ENCODE data around the gene FBXO21.
"Not testable (repeated sequence)": the region's sequence is repeated elsewhere in the genome, so short reads cannot be mapped to it uniquely, and the experiment has no call there.

FBXO21 gene, protein sequence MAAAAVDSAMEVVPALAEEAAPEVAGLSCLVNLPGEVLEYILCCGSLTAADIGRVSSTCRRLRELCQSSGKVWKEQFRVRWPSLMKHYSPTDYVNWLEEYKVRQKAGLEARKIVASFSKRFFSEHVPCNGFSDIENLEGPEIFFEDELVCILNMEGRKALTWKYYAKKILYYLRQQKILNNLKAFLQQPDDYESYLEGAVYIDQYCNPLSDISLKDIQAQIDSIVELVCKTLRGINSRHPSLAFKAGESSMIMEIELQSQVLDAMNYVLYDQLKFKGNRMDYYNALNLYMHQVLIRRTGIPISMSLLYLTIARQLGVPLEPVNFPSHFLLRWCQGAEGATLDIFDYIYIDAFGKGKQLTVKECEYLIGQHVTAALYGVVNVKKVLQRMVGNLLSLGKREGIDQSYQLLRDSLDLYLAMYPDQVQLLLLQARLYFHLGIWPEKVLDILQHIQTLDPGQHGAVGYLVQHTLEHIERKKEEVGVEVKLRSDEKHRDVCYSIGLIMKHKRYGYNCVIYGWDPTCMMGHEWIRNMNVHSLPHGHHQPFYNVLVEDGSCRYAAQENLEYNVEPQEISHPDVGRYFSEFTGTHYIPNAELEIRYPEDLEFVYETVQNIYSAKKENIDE
- long read RNA-seq, donor 1, full-length matches to known transcripts: 21 of 29 reads
- long read RNA-seq, donor 1, partial matches to known transcripts: 8 of 29 reads
- long read RNA-seq, donor 1, other reads (novel, unspliced or antisense): 0 of 29 reads
- long read RNA-seq, donor 2, full-length matches to known transcripts: 6 of 6 reads
- long read RNA-seq, donor 2, partial matches to known transcripts: 0 of 6 reads
- long read RNA-seq, donor 2, other reads (novel, unspliced or antisense): 0 of 6 reads
- long read RNA-seq, donor 3, full-length matches to known transcripts: 9 of 19 reads
- long read RNA-seq, donor 3, partial matches to known transcripts: 10 of 19 reads
- long read RNA-seq, donor 3, other reads (novel, unspliced or antisense): 0 of 19 reads
- long read RNA-seq, donor 4, full-length matches to known transcripts: 10 of 15 reads
- long read RNA-seq, donor 4, partial matches to known transcripts: 5 of 15 reads
- long read RNA-seq, donor 4, other reads (novel, unspliced or antisense): 0 of 15 reads
- long read RNA-seq, donor 5, full-length matches to known transcripts: 6 of 6 reads
- long read RNA-seq, donor 5, partial matches to known transcripts: 0 of 6 reads
- long read RNA-seq, donor 5, other reads (novel, unspliced or antisense): 0 of 6 reads
- long read RNA-seq, donor 6, full-length matches to known transcripts: 15 of 15 reads
- long read RNA-seq, donor 6, partial matches to known transcripts: 0 of 15 reads
- long read RNA-seq, donor 6, other reads (novel, unspliced or antisense): 0 of 15 reads
- long read RNA-seq, donor 7, full-length matches to known transcripts: 16 of 21 reads
- long read RNA-seq, donor 7, partial matches to known transcripts: 5 of 21 reads
- long read RNA-seq, donor 7, other reads (novel, unspliced or antisense): 0 of 21 reads
- long read RNA-seq, donor 8, full-length matches to known transcripts: 9 of 15 reads
- long read RNA-seq, donor 8, partial matches to known transcripts: 6 of 15 reads
- long read RNA-seq, donor 8, other reads (novel, unspliced or antisense): 0 of 15 reads

DNA sequence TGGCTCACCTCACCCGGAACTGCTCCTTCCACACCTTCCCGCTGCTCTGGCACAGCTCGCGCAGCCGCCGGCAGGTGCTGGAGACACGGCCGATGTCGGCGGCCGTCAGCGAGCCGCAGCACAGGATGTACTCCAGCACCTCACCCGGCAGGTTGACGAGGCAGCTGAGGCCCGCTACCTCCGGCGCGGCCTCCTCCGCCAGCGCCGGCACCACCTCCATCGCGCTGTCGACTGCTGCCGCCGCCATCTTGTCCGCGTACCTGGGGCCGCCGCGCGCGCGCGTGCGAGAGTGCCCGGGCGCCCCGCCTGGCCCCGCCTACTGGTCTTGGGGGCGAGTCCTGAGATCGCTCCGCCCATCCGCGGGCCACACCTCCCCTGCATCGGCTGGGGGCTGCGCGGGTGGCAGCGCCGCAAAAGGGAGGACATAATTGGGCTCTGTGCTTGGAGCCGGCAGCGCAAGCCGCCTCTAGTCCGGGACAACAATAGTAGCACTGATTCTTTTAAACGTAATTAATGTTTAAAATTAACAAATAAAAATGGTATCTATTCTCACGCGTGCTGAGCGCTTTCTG lies at the start of gene FBXO21:
Gene FBXO21 (minus strand): TSS at position 261 of the 572 bp plus-strand sequence. CDS start 14 bp downstream, at position 247.
- DNase-seq: peak; percentile 97

DNA sequence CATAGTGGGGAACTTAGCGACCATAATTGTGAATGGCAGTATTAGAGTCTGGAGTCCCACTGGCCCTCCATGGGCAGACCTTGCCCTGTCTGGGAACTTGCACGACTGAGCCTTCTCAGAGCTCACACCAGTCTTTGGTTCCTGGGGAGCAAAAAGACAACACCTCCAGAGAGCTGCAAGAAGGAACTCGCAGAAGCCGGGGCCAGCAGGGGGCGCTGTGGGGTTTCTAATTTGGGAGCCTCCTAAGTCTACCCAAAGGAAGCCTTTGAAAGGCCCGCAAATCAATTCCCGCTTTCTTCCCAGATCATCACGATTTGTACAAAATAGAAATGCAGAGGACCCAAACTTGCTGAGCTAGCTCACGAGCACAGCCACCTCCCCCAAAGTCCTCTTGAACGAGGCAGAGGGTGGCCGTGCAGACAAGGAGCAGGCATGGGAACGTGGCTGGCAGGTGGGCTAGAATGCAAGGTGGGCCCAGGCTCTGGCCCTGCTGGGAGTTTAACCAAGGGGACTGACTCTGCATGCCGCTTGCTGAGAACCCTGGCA lies 46.3 kb upstream of the FBXO21 start:
- peak; percentile 59 for DNase-seq

DNA sequence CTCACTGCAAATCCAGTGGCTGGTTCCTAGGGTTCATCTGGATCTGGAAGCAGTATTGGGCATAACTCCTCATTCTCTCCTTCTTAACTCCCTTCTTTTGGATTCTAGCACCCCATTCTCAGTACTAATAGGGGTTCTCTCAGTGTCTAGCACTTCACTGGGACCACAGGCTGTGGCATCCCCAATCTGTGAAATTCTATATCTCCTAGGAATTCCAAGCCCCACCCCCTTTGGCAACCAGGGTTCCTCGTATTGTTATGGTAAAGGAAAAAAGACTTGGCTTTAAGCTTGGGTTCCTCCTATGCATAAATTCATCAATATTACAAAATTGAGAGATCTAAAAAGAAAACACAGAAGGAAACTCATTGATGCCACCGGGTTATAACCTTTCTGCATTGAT lies 45.0 kb upstream of the FBXO21 start:
- DNase-seq: no peak

DNA sequence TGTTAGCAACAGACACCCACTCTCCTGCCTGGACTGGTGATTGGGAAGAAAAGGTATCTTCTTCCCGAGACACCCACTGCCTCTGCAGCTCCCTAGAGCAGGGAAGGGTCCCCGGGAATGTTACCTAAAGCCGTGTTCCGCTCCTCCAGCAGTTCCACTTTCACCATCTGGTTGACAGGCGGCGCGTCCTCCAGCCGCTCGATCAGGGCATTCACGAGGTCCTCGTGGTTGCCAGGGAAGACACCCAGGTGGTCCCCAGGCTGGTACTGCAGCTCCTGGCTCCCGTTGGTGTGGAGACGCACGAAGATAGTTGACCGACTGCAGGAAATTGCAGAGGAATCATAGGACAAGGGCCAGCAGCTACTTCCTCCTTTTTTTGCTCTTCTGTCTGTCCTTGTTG lies 44.2 kb upstream of the FBXO21 start:
- DNase-seq: no peak

DNA sequence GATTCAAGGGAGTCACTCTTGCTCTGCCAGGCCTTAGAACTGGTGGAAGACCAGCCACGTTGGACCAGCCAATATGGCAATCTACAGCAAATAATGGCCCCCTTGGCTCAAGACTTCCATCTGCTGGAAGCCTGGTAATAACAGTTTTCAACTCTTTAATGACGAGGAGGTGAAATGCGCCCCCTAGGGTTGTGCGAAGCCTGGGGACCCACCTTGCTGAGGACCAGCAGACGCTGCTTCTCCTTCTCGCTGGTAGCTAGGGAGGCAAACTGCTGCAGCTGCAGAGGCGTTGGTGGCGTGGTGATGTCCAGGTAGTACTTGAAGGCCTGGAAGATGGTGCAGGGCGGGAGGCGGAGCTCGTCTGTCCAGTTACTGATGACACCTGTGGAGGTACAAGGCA lies 41.5 kb upstream of the FBXO21 start:
- DNase-seq: no peak

DNA sequence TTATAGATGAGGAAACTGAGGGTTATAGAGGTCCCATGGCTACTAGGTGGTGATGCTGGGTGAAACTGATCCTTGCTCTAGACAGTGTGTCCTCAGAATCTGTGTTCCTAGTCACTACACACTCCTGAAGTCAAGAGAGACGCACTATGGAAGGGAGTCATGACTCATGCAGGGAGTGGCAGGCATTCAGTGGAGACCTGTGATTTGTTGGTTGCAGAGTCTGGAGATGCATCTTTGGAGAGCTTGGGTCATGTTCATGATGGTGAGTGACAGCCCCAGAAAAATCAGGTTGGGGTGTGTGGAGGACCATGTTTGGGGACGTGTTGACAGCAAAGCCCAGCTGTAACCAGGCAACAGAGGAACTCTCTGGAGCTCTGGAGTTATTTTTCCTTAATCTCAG lies 38.0 kb upstream of the FBXO21 start:
- DNase-seq: no peak

DNA sequence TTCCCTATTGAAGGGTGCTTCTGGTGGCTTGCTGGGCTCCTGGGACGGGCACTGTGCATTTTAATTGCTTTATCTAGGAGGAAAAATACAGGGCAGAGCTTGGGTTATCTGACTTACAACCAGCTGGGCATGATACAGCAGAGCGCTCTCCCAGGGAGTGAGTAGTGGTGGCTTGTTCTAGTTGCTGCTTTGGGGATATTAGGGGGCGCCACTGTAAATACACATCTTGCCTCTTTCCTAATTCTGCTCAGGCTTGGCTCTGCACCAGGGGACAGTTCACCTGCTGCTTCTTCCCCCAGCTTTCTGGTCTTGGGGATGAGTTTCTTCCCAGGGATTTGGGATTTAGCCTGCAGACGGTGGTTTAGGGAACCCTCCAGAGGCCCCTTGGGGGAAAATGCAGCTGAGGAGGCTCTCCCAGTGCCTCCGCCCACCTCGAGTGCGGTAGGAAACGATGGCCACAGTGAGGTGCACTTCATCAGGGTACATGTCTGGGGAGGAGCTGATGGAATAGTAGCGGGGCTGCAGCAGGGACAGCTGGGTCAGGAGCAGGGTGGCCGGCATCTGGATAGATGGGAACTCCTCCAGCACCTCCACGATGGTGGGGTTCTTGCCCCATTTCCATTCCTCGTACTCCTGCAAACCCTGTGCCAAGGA lies 36.9 kb upstream of the FBXO21 start:
- no peak for DNase-seq

DNA sequence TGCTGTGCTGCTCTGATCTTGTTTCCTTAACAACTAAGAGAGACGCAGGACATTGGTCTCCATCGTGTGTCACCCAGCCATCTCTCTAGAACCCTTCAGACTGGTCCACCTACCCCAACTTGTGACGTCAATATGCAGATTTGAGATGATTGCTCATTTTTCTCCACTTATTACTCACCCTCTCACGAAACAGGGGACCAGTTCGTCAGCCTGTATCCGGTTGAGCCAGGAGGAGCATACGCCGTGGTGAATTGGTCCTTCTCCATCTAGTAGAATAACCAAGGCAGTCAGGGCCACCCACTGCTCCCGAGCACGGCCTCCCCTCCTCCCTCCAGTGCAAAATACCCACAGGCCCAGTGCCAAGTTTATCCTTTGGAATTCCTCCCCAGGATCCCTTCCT lies 36.2 kb upstream of the FBXO21 start:
- no peak for DNase-seq

DNA sequence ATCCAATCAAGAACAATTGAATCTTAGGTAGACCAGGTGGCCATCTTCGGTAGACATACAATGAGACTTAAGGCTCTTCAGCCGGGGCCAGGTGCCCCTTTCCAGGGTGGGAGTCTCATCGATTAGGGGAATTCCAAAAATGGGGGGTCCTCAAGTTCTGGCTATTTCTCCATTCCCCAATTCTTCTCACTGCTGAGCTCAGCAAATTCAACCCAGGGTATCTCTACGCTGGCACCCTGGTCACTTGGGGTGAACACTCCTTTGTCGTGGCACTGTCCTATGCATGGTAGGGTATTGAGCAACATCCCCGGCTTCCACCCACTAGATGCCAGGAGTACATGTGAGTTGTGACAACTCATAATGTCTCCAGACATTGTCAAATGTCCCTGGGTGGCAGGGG lies 34.9 kb upstream of the FBXO21 start:
- no peak for DNase-seq

DNA sequence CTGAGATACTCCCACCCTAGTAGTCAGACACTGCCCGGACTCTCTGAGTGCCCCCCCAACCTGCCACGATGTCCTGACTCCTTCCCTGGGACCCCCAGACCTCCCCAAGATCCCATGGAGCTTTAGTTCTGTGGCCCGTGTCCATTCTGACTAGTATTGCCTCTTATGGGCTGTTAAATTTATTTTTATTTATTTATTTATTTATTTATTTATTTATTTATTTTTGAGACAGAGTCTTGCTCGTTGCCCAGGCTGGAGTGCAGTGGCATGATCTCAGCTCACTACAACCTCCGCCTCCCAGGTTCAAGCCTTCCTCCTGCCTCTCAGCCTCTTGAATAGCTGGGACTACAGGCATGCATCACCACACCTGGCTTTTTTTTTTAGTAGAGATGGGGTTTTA lies 30.7 kb upstream of the FBXO21 start:
- DNase-seq: not testable (repeated sequence)

DNA sequence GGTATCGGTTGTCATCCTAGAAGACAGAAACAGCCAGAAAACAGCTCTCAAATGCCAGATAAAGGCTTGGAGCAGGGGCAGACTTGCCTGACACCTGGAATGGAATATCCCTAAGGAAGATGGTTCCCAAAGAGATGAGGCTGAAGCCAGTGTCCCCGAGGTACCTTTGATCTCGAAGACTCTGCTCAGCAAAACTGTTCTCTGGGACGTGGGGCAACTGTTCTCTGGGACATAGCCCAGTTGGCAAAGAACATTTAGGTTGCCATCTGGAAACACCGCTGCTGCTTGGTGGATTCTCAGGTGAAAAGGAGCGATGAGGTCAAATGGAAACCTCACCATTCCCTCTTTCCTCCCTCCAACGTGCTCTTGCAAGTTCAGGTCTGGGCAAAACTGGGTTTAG lies 27.9 kb upstream of the FBXO21 start:
- no peak for DNase-seq

DNA sequence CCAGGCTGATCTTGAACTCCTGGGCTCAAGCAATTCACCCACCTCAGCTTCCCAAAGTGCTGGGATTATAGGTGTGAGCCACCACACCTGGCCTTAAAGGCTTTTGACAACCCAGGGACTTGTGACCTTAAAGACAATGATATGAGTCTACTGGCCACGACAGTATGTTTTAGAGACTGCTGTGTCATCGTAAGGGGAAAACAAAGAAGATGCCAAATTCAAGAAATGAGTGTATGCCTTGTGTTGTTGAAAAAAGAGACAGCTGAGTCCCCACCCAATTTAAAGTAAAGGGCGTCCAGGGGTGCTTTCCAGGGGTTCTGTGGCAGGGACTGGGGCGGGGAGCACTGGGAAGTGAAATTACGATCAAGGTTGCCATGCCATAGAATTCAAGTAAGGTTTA lies 26.4 kb upstream of the FBXO21 start:
- no peak for DNase-seq

DNA sequence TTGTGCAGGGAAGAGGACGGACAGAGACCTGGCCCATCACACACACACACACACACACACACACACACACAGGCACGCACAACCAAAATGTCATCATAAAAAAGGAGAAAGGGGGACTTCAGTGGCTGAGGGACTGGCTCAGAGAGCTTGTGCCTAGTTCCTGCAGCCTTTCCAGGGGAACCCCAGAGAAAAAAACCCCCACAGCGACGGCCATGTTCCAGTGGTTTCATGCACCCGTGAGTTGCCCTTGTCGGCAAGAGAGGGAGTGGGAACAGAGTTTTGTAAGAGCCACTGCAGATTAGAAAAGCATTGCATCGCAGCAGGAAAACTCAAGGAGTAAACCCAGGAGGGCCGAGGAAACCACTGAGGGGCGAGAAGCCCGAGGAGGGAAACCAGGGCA lies 24.5 kb upstream of the FBXO21 start:
- no peak for DNase-seq

DNA sequence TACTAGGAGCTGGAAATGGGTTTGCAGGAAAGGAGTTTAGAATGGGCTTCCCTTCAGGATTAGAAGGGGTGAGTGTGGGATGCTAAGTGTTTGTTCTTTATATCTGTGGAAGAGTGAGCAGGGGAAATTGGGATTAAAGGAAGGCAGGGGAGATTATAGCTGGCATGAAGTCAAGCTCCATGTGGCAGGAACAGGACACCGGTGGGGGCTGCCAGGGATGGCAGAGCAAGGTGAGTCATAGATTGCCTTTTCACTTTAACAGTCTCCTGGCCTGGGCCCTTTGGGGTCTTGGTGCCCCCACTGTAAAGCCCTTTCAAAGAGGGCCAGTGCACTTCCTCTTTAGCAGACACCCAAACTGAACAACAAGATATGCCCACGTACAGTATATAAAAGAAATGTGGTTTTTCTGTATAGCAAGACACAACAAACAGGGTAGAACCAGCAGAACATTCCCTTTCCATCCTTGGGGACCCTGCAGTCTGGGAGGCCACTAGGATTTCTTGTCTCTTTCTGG lies 23.1 kb upstream of the FBXO21 start:
- DNase-seq: no peak

DNA sequence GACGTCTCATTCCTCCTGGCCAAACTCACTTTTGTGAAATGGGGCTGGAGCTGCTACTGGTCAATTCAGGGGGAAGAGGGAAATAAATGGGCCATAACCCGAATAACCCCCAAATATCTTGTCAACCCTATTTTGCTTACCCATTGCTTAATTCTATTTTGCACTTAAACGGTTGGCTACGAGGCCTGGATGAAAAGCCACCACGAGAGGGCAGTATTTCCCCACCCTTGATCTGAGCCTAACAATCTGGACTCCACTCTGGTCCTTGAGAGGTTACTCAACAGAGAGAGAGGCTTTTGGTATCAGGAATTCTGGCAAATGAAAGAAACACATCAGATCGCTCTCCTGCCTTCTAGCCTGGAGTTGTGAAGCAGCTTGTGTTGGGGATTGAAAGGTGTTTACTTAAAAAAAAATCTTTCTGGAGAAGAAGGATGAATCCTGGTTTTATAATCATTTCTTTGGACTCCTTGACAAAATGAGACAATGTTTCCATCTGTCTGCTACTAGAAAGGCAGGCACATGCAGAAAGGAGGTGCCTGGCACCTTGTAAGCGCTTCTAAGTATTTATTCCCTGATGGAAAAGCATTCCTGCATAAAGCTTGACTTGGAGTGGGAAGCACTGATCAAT lies 22.4 kb upstream of the FBXO21 start:
- peak; percentile 36 for DNase-seq

DNA sequence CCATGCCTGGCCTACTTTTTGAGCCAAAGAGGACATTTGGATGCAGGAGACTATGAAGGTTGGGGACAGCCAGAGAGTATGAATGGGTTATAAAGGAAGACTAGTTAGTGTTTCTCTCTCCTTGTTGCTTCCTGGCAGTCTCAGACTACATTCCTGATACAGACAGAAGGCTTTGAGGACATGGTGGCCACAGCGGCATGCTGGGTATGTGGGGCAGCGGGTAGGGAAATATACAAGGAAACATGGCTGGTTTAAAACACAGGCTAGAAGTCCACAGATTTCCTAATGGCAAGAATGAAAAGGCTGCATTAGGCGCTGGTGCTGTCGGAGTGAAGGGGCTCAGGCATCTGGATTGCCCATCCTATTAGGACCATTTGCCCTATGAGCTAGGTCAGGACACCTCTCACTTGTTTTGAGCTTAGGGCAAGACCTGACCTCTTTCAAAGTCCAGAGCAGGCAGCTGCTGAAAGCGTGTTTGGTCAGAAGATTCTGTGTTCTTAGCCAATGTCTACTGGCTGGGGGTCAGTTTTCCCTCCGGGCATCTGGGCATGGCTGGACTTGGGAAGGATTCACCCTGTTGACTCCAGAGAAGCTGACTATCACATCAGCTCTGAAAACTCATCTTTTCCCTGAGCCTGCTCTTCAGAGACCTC lies 20.1 kb upstream of the FBXO21 start:
- DNase-seq: no peak

DNA sequence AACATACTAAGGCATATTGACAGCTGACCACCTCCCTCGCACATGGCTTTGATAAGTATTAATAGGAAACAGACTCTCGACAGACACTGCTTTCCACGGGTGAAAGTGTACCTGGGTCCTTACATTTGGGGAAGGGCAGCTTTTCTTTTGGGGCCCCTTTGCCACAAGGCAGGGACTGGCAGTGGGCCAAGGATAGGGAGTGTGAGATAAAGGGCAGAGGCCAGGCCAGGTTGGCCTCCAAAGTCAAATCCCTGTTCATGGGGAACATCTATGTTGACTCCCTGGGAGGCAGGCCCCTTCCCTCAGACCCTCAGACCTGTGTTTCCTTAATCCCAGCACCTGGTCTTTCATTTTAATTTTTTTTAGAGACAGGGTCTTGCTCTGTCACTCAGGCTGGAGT lies 19.4 kb upstream of the FBXO21 start:
- DNase-seq: no peak

DNA sequence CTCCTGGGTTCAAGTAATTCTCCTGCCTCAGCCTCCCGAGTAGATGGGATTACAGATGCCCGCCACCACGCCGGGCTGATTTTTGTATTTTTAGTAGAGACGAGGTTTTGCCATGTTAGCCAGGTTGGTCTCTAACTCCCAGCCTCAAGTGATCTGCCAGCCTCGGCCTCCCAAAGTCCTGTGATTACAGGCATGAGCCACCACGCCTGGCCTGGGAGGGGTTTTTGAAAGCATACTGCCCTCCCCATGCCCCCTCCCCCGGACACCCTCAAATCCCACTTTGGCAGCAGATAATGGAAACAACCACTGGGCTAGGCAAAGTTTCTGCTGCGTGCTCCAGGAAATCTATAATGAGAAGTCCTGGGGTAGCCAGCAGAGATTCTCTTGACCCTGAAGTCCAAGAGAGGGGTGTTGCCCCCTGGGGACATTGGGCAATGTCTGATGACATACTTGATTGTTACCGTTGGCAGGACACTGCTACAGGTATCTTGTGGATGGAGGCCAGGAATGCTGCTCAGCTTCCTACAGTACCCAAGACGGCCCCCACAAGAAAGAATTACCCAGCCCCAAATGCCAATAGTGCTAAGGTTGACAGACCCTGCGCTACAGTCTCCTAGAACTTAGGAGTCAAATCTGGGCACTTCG lies 18.7 kb upstream of the FBXO21 start:
- no peak for DNase-seq

DNA sequence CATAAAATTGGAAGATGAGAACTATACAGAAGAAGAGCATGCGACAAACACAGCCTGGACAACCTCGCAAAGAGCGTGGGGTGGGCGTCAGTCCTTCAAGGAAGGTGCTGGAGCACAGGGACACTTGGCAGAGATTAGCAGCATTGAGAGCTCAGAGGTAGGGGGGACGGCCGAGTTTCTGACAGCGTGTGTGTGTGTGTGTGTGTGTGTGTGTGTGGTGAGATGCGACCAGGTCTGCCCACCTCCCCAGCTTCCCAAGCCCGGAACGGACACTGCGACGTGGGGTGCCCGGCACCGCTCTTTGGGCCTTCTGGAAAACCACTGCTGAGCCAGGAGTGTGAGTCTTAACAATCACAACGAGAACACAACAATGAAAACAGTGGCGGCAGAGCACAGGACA lies 17.9 kb upstream of the FBXO21 start:
- no peak for DNase-seq
